GM21447 (cell line): ENCODE measurements around the gene TSHZ3.

Source experiments
- ATAC-seq: cut with Tn5 transposase; IDR thresholded peaks from one replicate; pipeline ENCODE4 v1.9.1; 2021; ENCODE audit not compliant: unreplicated experiment

The TSHZ3 gene

GRCh38 chr19:31290931-31291590 lies 58.2 kb downstream of the TSHZ3 start:
- ATAC-seq: no peak

- ATAC-seq: no peak
These were observed 59.3 kb downstream of the TSHZ3 start for GRCh38 chr19:31289976-31290375.

- ATAC-seq: no peak
These were observed 59.8 kb downstream of the TSHZ3 start for GRCh38 chr19:31289381-31289880.

GRCh38 chr19:31286491-31286890 lies 62.7 kb downstream of the TSHZ3 start:
- no peak for ATAC-seq

GRCh38 chr19:31285744-31286143 lies 63.5 kb downstream of the TSHZ3 start:
- no peak for ATAC-seq

GRCh38 chr19:31284621-31285020 lies 64.6 kb downstream of the TSHZ3 start:
- ATAC-seq: no peak

- ATAC-seq: no peak
These were observed 65.5 kb downstream of the TSHZ3 start for GRCh38 chr19:31283701-31284100.

GRCh38 chr19:31282346-31282745 lies 66.9 kb downstream of the TSHZ3 start:
- no peak for ATAC-seq

GRCh38 chr19:31280287-31281006 lies 68.8 kb downstream of the TSHZ3 start:
- ATAC-seq: no peak

GRCh38 chr19:31279436-31279765 lies 69.8 kb downstream of the TSHZ3 start:
- ATAC-seq: no peak

GRCh38 chr19:31278555-31279435 lies 70.4 kb downstream of the TSHZ3 start:
- ATAC-seq: no peak

- ATAC-seq: no peak
These were observed 71.7 kb downstream of the TSHZ3 start for GRCh38 chr19:31277516-31277915.

- no peak for ATAC-seq
These were observed 72.4 kb downstream of the TSHZ3 start for GRCh38 chr19:31276831-31277230.

- no peak for ATAC-seq
These were observed 74.2 kb downstream of the TSHZ3 start for GRCh38 chr19:31275068-31275334.

- no peak for ATAC-seq
These were observed 74.8 kb downstream of the TSHZ3 start for GRCh38 chr19:31274251-31275067.

GRCh38 chr19:31272583-31273106 lies 76.6 kb downstream of the TSHZ3 start:
- ATAC-seq: no peak

- ATAC-seq: no peak
These were observed 77.8 kb downstream of the TSHZ3 start for GRCh38 chr19:31271306-31271911.

- ATAC-seq: no peak
These were observed 78.3 kb downstream of the TSHZ3 start for GRCh38 chr19:31270897-31271296.

GRCh38 chr19:31269425-31270127 lies 79.7 kb downstream of the TSHZ3 start:
- no peak for ATAC-seq
